H1 (cell line): ENCODE measurements around the gene TIAL1. TPM values are rescaled to one million over a fixed set of nuclear protein-coding genes. Genes with fewer than 3 reads are reported as not detected.

ENCODE experiments used
- CTCF ChIA-PET: fragments of 300-600 bp; sonication (Branson Sonifier 250); formaldehyde crosslinking; loops from one replicate; lab custom pipeline; 2021; ENCODE audit not compliant: partially characterized antibody; lab: Charles Lee
- POLR2A ChIA-PET: fragments of 300-600 bp; sonication (Branson Sonifier 250); formaldehyde crosslinking; loops from one replicate; lab custom pipeline; 2021; ENCODE audit warnings: inconsistent platforms; ENCODE audit not compliant: partially characterized antibody; lab: Charles Lee
- DNase-seq, 2 experiments: peaks; one replicate each; pipeline versions ENCODE4 v3.0.0 to v3.0.0-alpha.2; 2010 to 2022; ENCODE audit warnings: low spot score in 2 of 2, low read depth in 1 of 2, mixed read lengths in 1 of 2
- FAIRE-seq: peaks from 2 replicates; lab custom pipeline; 2011; peaks lifted over from hg19 to GRCh38; lab: Jason Lieb, UNC
- H2AFZ ChIP-seq: 2 replicates; pipeline ENCODE4 v1.8.1; 2012; ENCODE audit warnings: low read length, inconsistent platforms
- H2AK5ac ChIP-seq: 2 replicates; pipeline ENCODE4 v1.6.1; 2013; ENCODE audit warnings: low read depth, low read length
- H2BK120ac ChIP-seq: replicated peaks from 2 replicates; pipeline ENCODE3; 2013; ENCODE audit warnings: low read depth, low read length, inconsistent platforms
- H2BK12ac ChIP-seq: 2 replicates; pipeline ENCODE4 v1.6.1; 2013; ENCODE audit warnings: low read depth, low read length
- H2BK15ac ChIP-seq: 2 replicates; pipeline ENCODE4 v1.6.1; 2013; ENCODE audit warnings: low read length
- H2BK20ac ChIP-seq: 2 replicates; pipeline ENCODE4 v1.6.1; 2013; ENCODE audit warnings: low read length
- H2BK5ac ChIP-seq: 2 replicates; pipeline ENCODE4 v1.6.1; 2013; ENCODE audit warnings: low read depth, low read length
- H3K14ac ChIP-seq: 2 replicates; pipeline ENCODE4 v1.6.1; 2013; ENCODE audit warnings: inconsistent platforms; ENCODE audit not compliant: insufficient read length
- H3K18ac ChIP-seq: 2 replicates; pipeline ENCODE4 v1.6.1; 2013; ENCODE audit warnings: low read length; ENCODE audit errors: extremely low read depth
- H3K23ac ChIP-seq: 2 replicates; pipeline ENCODE4 v1.6.1; 2013; ENCODE audit warnings: inconsistent platforms; ENCODE audit not compliant: insufficient read length
- H3K23me2 ChIP-seq: 2 replicates; pipeline ENCODE4 v1.6.1; 2013; ENCODE audit warnings: low read depth, low read length
- H3K27ac ChIP-seq: 2 replicates; pipeline ENCODE4 v1.6.1; 2011; ENCODE audit warnings: low read depth, low read length, inconsistent platforms
- H3K27me3 ChIP-seq, 4 experiments: replicated peaks in 1 of 4; 1 replicate in 1 of 4; 2 replicates in 3 of 4; pipeline versions ENCODE4 v1.6.1 to v1.8.1; 2011 to 2013; ENCODE audit warnings: low read length in 3 of 4, mild to moderate bottlenecking in 3 of 4, inconsistent platforms in 2 of 4, mixed read lengths in 2 of 4, moderate library complexity in 1 of 4; ENCODE audit not compliant: control insufficient read depth in 3 of 4, insufficient read depth in 3 of 4; ENCODE audit errors: extremely low read depth in 1 of 4
- H3K36me3 ChIP-seq, 4 experiments: 2 replicates each; pipeline versions ENCODE4 v1.6.1 to v1.8.1; 2011 to 2013; ENCODE audit warnings: mild to moderate bottlenecking in 4 of 4, low read length in 3 of 4, moderate library complexity in 2 of 4, control low read depth in 1 of 4, inconsistent platforms in 1 of 4; ENCODE audit not compliant: insufficient read depth in 4 of 4, control insufficient read depth in 2 of 4
- H3K4ac ChIP-seq: replicated peaks from 2 replicates; pipeline ENCODE3; 2013; ENCODE audit warnings: low read length, low read depth, mixed read lengths, inconsistent platforms; ENCODE audit not compliant: insufficient read length
- H3K4me1 ChIP-seq, 4 experiments: replicated peaks in 1 of 4; 1 replicate in 1 of 4; 2 replicates in 3 of 4; pipeline versions ENCODE4 v1.6.1 to v1.8.1; 2011 to 2013; ENCODE audit warnings: low read length in 3 of 4, inconsistent platforms in 2 of 4, mixed read lengths in 1 of 4; ENCODE audit not compliant: insufficient read depth in 4 of 4, control insufficient read depth in 3 of 4
- H3K4me2 ChIP-seq, 2 experiments: 2 replicates each; pipeline versions ENCODE4 v1.6.1 to v1.8.1; 2011 to 2013; ENCODE audit warnings: low read depth in 2 of 2, low read length in 2 of 2, control low read depth in 1 of 2, inconsistent platforms in 1 of 2, mild to moderate bottlenecking in 1 of 2; ENCODE audit not compliant: insufficient read depth in 1 of 2
- H3K4me3 ChIP-seq, 4 experiments: fragments of 200-600, 300-600 bp in 1 of 4; sonication (generic), shearing (Covaris generic), sonication (Bioruptor Twin) in 1 of 4; 2 replicates each; pipeline versions ENCODE4 v1.5.1 to v1.8.1; 2011 to 2016; ENCODE audit warnings: low read length in 4 of 4, low read depth in 3 of 4, control low read depth in 2 of 4, inconsistent platforms in 2 of 4, mild to moderate bottlenecking in 2 of 4, mixed read lengths in 1 of 4, moderate library complexity in 1 of 4; ENCODE audit not compliant: insufficient read depth in 2 of 4; ENCODE audit errors: extremely low read depth in 1 of 4
- H3K56ac ChIP-seq: replicated peaks from 2 replicates; pipeline ENCODE3; 2013; ENCODE audit warnings: low read depth, mild to moderate bottlenecking, mixed read lengths, low read length, inconsistent platforms; ENCODE audit not compliant: insufficient read length
- H3K79me1 ChIP-seq: 2 replicates; pipeline ENCODE4 v1.6.1; 2013; ENCODE audit warnings: low read depth, low read length, control low read depth
- H3K79me2 ChIP-seq, 2 experiments: 2 replicates each; pipeline versions ENCODE4 v1.6.1 to v1.8.1; 2012 to 2013; ENCODE audit warnings: low read length in 2 of 2, mild to moderate bottlenecking in 2 of 2, inconsistent platforms in 1 of 2; ENCODE audit not compliant: insufficient read depth in 2 of 2, control insufficient read depth in 1 of 2
- H3K9ac ChIP-seq, 4 experiments: replicated peaks in 1 of 4; 1 replicate in 1 of 4; 2 replicates in 3 of 4; pipeline versions ENCODE4 v1.6.1 to v1.8.1; 2011 to 2013; ENCODE audit warnings: low read depth in 3 of 4, low read length in 3 of 4, control low read depth in 2 of 4, mild to moderate bottlenecking in 2 of 4, moderate library complexity in 2 of 4, inconsistent platforms in 1 of 4; ENCODE audit errors: extremely low read depth in 1 of 4
- H3K9me3 ChIP-seq, 2 experiments: 2 replicates each; pipeline versions ENCODE4 v1.6.1 to v1.8.1; 2012 to 2013; ENCODE audit warnings: mild to moderate bottlenecking in 2 of 2, moderate library complexity in 2 of 2, control low read depth in 1 of 2, inconsistent platforms in 1 of 2, low read depth in 1 of 2, low read length in 1 of 2, mixed read lengths in 1 of 2; ENCODE audit not compliant: insufficient read depth in 2 of 2
- H4K20me1 ChIP-seq, 2 experiments: replicated peaks in 1 of 2; 2 replicates each; pipeline versions ENCODE3 to v1.8.1; 2011 to 2013; ENCODE audit warnings: inconsistent platforms in 2 of 2, low read length in 2 of 2, mild to moderate bottlenecking in 1 of 2; ENCODE audit not compliant: insufficient read depth in 2 of 2, control insufficient read depth in 1 of 2
- H4K5ac ChIP-seq: 2 replicates; pipeline ENCODE4 v1.6.1; 2013; ENCODE audit warnings: low read length, low read depth, mixed read lengths, inconsistent platforms; ENCODE audit not compliant: insufficient read length
- H4K8ac ChIP-seq: 2 replicates; pipeline ENCODE4 v1.8.0; 2013; ENCODE audit warnings: mild to moderate bottlenecking, moderate library complexity, low read length, inconsistent platforms; ENCODE audit not compliant: insufficient read depth; ENCODE audit errors: extremely low read depth
- H4K91ac ChIP-seq: replicated peaks from 2 replicates; pipeline ENCODE3; 2013; ENCODE audit warnings: low read length, mixed read lengths, inconsistent platforms; ENCODE audit not compliant: insufficient read length
- RAD21 ChIP-seq, 2 experiments: IDR thresholded peaks in 1 of 2; conservative IDR thresholded peaks in 1 of 2; 2 replicates each; pipeline ENCODE4 v1.6.1; 2011; ENCODE audit warnings: low read depth in 2 of 2, low read length in 2 of 2, improper control_type of control experiment in 1 of 2, inconsistent platforms in 1 of 2, mild to moderate bottlenecking in 1 of 2, moderate library complexity in 1 of 2
- ZNF274 ChIP-seq: IDR thresholded peaks from 2 replicates; pipeline ENCODE4 v1.7.0; 2012; ENCODE audit warnings: low read length, borderline replicate concordance; ENCODE audit errors: extremely low read depth
- WGBS, 2 experiments: shearing (Covaris generic) in 1 of 2; methylation state at CpG; one replicate each; pipeline versions ENCODE4 v1.1.6 to v1.1.7; 2013 to 2015; ENCODE audit warnings: low lambda C conversion rate in 2 of 2, mixed read lengths in 2 of 2, inconsistent platforms in 1 of 2, low coverage in 1 of 2, missing lambda C conversion rate in 1 of 2; ENCODE audit not compliant: insufficient replicate concordance in 2 of 2, insufficient coverage in 1 of 2, insufficient read length in 1 of 2; ENCODE audit errors: extremely low coverage in 1 of 2, missing lambda C conversion rate in 1 of 2; 5-methylcytosine and 5-hydroxymethylcytosine counted together
- polyA plus RNA-seq, 7 experiments: library from polyadenylated mRNA; depleted of rRNA in 3 of 7; stranded (reverse) in 5 of 7; unstranded in 2 of 7; fragments of >200 nt in 5 of 7; fragments of 200-250 nt in 2 of 7; gene quantifications; 1 replicate in 5 of 7; 2 replicates in 1 of 7; 4 replicates in 1 of 7; pipeline versions ENCODE4 v1.2.1 to v1.2.3, GENCODE V29; 2011 to 2013; ENCODE audit warnings: missing spikeins in 2 of 7, mixed read lengths in 2 of 7
- total RNA-seq: library from RNA; stranded (reverse); fragmentation: NEBNext Ultra II Directional; extraction: Animal tissue kit (Norgen Biotek cat#: 25700); gene quantifications from 2 replicates; pipeline ENCODE4 v1.2.1, GENCODE V29; 2021
- TF ChIP-seq, protein P1 (sequence below), 3 experiments: IDR thresholded peaks; 1 replicate in 2 of 3; 2 replicates in 1 of 3; pipeline versions ENCODE4 v1.5.1 to v1.6.1; 2011; ENCODE audit warnings: low read length in 3 of 3, mild to moderate bottlenecking in 3 of 3, inconsistent platforms in 2 of 3, low read depth in 1 of 3, moderate library complexity in 1 of 3; ENCODE audit not compliant: insufficient read depth in 1 of 3; ENCODE audit errors: control extremely low read depth in 1 of 3

The TIAL1 gene
- total and polyA plus RNA-seq, 2 of the 8 experiments (the other 6 are each of a cell fraction or from before 2014, with no cell fraction given) = 50.4 to 166 TPM

DNA sequence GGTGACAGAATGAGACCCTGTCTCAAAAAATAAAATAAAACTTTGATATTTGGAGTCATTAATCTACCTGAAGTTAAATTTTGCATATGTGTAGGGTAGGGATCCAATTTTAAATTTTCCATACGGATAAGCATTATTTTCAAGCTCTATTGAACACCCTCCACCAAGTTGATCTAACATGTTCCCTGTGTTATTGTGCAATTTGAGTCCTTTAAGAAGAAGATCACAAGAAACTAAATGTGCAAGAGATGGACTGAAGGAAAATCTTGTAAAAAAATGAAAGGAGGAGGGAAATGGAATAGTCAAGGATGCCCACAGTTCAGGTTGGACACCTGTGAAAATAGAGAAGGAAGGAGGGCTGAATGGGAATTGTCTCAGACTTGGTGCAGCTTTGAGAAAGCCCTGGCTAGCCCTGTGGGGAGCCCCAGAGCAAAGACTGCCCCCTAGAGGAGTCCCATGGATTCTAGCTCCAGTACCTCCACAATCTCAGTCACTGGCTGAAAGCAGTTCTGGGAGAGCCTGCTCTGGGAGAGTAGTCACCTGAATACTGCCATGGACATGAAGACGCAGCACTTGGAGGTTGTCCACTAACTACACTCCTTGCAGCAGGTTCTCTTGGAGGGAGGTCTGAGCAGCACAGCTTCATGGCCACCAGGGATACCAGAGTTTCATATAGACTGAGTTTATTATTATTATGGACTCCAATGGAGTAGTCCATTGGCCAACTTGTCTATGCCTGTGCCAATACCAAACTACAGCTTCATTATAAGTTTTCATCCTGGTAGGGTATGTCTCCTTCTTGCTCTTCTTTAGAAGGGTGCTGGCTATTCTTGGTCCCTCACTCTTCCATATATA, 5.7 kb upstream of the TIAL1 start:
- DNase-seq = peak in 1 of 2 experiments; percentile 64

More for the DNA sequence above, 5.7 kb upstream of the TIAL1 start:
- Histone ChIP-seq H3K14ac (no peak overlapping the region), H3K23me2 (peaks cover 2% of the 10 kb centered on the region; the same call in 1 of the 2 replicates), H3K27ac (no peak overlapping the region), H4K8ac (no peak overlapping the region), H4K91ac (no peak overlapping the region), H3K4me3 (no peak overlapping the region), H2BK120ac (no peak overlapping the region), H3K36me3 (no peaks in the 10 kb centered on the region), H3K9me3 (peaks cover 3 to 6% of the 10 kb centered on the region in 2 experiments; a peak in 2 of 4 replicates), H3K79me2 (no peaks in the 10 kb centered on the region), H2AK5ac (no peak overlapping the region), H2BK15ac (no peak overlapping the region), H3K56ac (no peak overlapping the region), H2BK5ac (no peak overlapping the region), H3K4me2 (no peak overlapping the region), H3K79me1 (no peaks in the 10 kb centered on the region), H3K23ac (no peak overlapping the region), H4K5ac (no peak overlapping the region), H3K4ac (no peak overlapping the region), H3K9ac (no peak overlapping the region), H2AFZ (no peak overlapping the region), H3K4me1 (peaks cover 0 to 5% (median 1%) of the 10 kb centered on the region in 4 experiments; a peak in 2 of 7 replicates), H2BK20ac (no peak overlapping the region), H4K20me1 (no peaks in the 10 kb centered on the region), H3K27me3 (no peaks in the 10 kb centered on the region), H2BK12ac (no peak overlapping the region), H3K18ac (no peak overlapping the region)
- WGBS, 2 experiments = 83% methylated on average over 2 of the region's 2 CpGs; no CpG with 5 or more reads in 1 of the 2 experiments
- POLR2A ChIA-PET = interaction anchor here (0.7 kb wide), 1 partner anchor 85 kb away, joined by 3 read pairs; no protein-coding TSS in a partner anchor
- CTCF ChIA-PET = interaction anchor here (0.6 to 2.7 kb wide), 18 partner anchors 11 to 403 kb away, joined by 3 to 18 read pairs (median 4); partner anchors contain the start of gene RGS10
- FAIRE-seq = peak; percentile 28
- peak; percentile 54 to 66 for TF ChIP-seq RAD21 (IDR thresholded peaks at IDR 0.05 in 1 of 2, conservative IDR thresholded peaks at IDR 0.05 in 1 of 2; ENCODE audit: low read depth in 2 of 2, low read length in 2 of 2)
- TF ChIP-seq ZNF274 = no peak
- TF ChIP-seq, protein P1, sequence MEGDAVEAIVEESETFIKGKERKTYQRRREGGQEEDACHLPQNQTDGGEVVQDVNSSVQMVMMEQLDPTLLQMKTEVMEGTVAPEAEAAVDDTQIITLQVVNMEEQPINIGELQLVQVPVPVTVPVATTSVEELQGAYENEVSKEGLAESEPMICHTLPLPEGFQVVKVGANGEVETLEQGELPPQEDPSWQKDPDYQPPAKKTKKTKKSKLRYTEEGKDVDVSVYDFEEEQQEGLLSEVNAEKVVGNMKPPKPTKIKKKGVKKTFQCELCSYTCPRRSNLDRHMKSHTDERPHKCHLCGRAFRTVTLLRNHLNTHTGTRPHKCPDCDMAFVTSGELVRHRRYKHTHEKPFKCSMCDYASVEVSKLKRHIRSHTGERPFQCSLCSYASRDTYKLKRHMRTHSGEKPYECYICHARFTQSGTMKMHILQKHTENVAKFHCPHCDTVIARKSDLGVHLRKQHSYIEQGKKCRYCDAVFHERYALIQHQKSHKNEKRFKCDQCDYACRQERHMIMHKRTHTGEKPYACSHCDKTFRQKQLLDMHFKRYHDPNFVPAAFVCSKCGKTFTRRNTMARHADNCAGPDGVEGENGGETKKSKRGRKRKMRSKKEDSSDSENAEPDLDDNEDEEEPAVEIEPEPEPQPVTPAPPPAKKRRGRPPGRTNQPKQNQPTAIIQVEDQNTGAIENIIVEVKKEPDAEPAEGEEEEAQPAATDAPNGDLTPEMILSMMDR (IDR thresholded peaks at IDR 0.05; ENCODE audit: control extremely low read depth in 1 of 3, insufficient read depth in 1 of 3, low read depth in 1 of 3, low read length in 3 of 3) = peak; percentile 70 to 84 (median 73)
- TF ChIP-seq, all 59 proteins: peak for 2
